Motor neuron (in vitro differentiated cells): ENCODE data around the gene IL20RB. TPM values are rescaled to one million over a fixed set of nuclear protein-coding genes. Genes with fewer than 3 reads are reported as not detected.

ENCODE experiments used
- ATAC-seq, 8 experiments: fragments of 200-7000 bp; cut with Tn5 transposase; replicated peaks in 6 of 8; 2 replicates each; pipeline ENCODE4 v1.8.0; 2021; ENCODE audit warnings: mild to moderate bottlenecking in 8 of 8, moderate library complexity in 8 of 8
- H3K27ac ChIP-seq, 2 donors: fragments of 250-450 bp; sonication (Bioruptor Pico); 2 replicates each; pipeline ENCODE4 v1.9.0; 2021; ENCODE audit warnings: antibody characterized with exemption in 2 of 2, mild to moderate bottlenecking in 2 of 2, moderate library complexity in 1 of 2
- H3K4me1 ChIP-seq, 2 donors: fragments of 250-450 bp; sonication (Bioruptor Pico); replicated peaks in 1 of 2; 2 replicates each; pipeline ENCODE4 v1.6.1; 2021; ENCODE audit warnings: antibody characterized with exemption in 2 of 2, mild to moderate bottlenecking in 2 of 2, moderate library complexity in 1 of 2
- H3K4me3 ChIP-seq, 5 donors: fragments of 250-450 bp; sonication (Bioruptor Pico); 2 replicates each; pipeline ENCODE4 v1.9.0; 2021; ENCODE audit warnings: antibody characterized with exemption in 5 of 5, mild to moderate bottlenecking in 5 of 5, moderate library complexity in 4 of 5
- WGBS, 10 experiments: fragments of 450-650 bp; shearing (Covaris generic); methylation state at CpG; one replicate each; pipeline ENCODE4 v1.0.0; 2022; 5-methylcytosine and 5-hydroxymethylcytosine counted together
- in situ Hi-C, 9 experiments: fragments of 400-800 bp; cut with MboI; loops; one replicate each; pipeline ENCODE4 v1.15.0; 2021; ENCODE audit warnings: low sequenced_read_pairs in 9 of 9, low pct_unique_long_range_greater_than_20kb in 2 of 9; ENCODE audit not compliant: unreplicated experiment in 9 of 9
- total RNA-seq, 8 experiments: library from RNA; unstranded; fragments of 300-600 nt; gene quantifications; 2 replicates each; pipeline versions ENCODE4 v1.2.3 to v1.2.4, GENCODE V29; 2022

The IL20RB gene, protein sequence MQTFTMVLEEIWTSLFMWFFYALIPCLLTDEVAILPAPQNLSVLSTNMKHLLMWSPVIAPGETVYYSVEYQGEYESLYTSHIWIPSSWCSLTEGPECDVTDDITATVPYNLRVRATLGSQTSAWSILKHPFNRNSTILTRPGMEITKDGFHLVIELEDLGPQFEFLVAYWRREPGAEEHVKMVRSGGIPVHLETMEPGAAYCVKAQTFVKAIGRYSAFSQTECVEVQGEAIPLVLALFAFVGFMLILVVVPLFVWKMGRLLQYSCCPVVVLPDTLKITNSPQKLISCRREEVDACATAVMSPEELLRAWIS
- total RNA-seq, result 1 to 10 TPM in 7 of 8 experiments, under 1 TPM in 1; 0.87 to 8.4 (median 1.6) TPM

DNA sequence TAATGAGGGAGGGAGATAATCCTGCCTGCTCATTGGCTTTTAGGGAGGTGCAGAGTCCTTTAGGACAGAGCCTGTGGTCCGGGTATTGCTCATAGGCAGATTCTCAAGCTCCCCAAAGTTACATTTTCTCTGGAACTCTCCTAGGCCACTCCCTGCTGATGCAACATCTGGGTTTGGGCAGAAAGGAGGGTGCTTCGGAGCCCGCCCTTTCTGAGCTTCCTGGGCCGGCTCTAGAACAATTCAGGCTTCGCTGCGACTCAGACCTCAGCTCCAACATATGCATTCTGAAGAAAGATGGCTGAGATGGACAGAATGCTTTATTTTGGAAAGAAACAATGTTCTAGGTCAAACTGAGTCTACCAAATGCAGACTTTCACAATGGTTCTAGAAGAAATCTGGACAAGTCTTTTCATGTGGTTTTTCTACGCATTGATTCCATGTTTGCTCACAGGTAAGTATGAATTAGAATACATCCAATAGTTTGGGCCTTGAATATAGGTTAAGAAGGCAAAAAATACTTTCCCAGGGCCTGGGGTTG, at the start of gene IL20RB:
Gene IL20RB, plus strand, starts transcription at position 233 of the 538 bp plus-strand sequence. Its CDS starts 131 bp downstream, at position 364.
- peak in 6 of 8 experiments; percentile 35 to 69 (median 42) for ATAC-seq
- WGBS, 10 experiments, result 10 to 100% (median 86%) methylated on average over 1 to 7 of the region's 7 CpGs; no CpG with 5 or more reads in 1 of the 10 experiments

DNA sequence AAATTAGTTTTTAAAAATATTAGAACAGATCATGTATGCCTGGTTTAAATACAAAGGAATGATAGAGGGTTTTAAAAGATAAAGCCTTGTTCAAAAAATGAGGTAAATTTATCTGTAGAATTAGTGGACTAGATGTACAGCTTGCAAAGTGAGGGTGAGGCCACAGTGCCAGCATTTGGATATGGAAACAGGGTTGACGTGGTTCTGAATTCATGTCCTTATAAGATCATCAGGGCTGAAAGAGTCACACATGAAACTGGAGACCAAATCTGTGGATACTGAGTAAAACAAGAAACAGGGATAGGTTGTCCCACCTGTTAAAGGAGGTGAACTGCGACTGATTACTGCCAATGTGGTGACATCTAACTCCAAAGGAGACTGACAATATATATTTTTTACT, 49.5 kb upstream of the IL20RB start:
- WGBS, 10 experiments, result 50 to 100% (median 91%) methylated on average over 1 to 2 of the region's 2 CpGs; no CpG with 5 or more reads in 2 of the 10 experiments
- H3K4me3 ChIP-seq, result no peak overlapping the region
- H3K27ac ChIP-seq, result no peak overlapping the region
- in situ Hi-C loops, result no loop called here
- no peaks in the 10 kb centered on the region for H3K4me1 ChIP-seq
- peak in 2 of 8 experiments; percentile 55 to 75 for ATAC-seq

More for the DNA sequence above, at the start of gene IL20RB:
- in situ Hi-C loops, result no loop called here
- Histone ChIP-seq H3K4me3 (no peak within 1 kb of the TSS), H3K27ac (no peak within 1 kb of the TSS), H3K4me1 (no peaks in the 10 kb centered on the region)

DNA sequence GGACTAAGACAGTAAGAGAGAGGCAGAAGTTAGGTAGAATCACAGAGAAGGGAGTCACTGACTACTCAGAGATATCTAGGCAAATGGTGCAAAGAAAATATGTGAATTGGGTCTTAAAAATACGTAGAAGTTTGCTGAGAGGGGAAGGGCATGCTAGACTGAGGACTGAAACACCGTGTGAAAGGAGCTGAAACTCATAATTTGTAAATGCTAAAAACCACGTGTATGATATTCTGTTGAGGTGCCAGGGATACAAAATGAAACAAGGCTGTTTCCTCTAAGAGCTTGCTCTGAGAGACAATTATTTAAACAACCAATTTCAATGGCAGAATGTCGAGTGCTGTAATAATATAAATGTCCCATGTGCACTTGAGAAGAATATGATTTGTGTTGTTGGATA, 48.6 kb upstream of the IL20RB start:
- WGBS, 10 experiments, result 29 to 100% (median 82%) methylated on average over 1 to 4 of the region's 4 CpGs; no CpG with 5 or more reads in 1 of the 10 experiments
- in situ Hi-C loops, result no loop called here
- no peak overlapping the region for H3K27ac ChIP-seq
- no peak overlapping the region for H3K4me3 ChIP-seq
- peak in 3 of 8 experiments; percentile 42 to 44 (median 43) for ATAC-seq
- no peaks in the 10 kb centered on the region for H3K4me1 ChIP-seq

DNA sequence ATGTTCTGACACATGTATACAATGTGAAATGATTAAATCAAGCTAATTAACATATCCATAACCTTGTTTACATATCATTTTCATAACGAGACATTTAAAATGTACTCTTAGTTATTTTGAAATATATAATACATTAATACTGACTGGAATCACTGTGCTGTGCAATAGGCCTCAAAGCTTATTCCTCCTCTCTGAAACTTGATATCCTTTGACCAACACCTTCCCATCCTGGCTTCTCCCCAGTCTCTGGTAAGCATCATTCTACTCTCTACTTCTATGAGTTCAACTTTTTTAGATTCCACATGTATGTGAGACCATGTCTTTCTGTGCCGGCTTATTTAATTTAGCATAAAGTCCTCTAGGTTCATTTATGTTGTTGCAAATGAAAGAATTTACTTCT, 47.1 kb upstream of the IL20RB start:
- Histone ChIP-seq H3K4me1 (no peaks in the 10 kb centered on the region), H3K4me3 (no peak overlapping the region), H3K27ac (no peak overlapping the region)
- in situ Hi-C loops, result no loop called here
- WGBS, 10 experiments, result 63 to 100% (median 90%) methylated on average over 1 to 2 of the region's 2 CpGs
- ATAC-seq, result peak in 3 of 8 experiments; percentile 33 to 79 (median 70)

DNA sequence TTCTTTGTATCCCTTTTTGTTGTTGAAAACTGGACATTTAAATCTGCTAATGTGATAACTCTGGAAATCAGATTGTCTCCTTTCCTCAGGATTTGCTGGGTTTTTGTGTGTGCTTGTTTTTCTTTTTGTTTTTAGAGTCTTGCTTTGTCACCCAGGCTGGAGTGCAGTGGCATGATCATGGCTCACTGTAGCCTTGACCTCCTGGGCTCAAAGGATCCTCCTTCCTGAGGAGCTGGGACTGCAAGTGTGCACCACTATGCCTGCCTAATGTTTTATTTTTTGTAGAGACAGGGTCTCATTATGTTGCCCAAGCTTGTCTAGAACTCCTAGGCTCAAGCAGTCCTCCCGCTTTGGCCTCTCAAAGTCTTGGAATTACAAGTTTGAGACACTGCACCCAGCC, 44.6 kb upstream of the IL20RB start:
- H3K4me3 ChIP-seq, result no peak overlapping the region
- H3K27ac ChIP-seq, result no peak overlapping the region
- H3K4me1 ChIP-seq, result no peaks in the 10 kb centered on the region
- in situ Hi-C loops, result no loop called here
- ATAC-seq, result no peak
- WGBS, 10 experiments, result 100% methylated on average over 1 of the region's 1 CpG; no CpG with 5 or more reads in 5 of the 10 experiments

DNA sequence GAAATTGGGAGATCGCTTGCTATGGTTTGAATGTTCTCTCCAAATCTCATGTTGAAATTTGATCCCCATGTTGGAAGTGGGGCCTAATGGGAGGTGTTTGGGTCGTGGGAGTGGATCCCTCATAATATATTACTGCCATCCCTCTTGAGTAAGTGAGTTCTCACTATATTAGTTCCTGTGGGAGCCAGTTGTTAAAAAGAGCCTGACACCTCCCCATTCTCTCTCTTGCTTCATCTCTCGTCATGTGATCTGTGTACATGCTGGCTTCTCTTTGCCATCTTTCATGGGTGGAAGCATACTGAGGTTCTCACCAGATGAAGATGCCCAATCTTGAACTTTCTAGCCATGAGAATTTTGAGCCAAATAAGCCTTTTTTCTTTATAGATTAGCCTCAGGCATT, 43.0 kb upstream of the IL20RB start:
- H3K4me1 ChIP-seq, result no peaks in the 10 kb centered on the region
- no peak for ATAC-seq
- in situ Hi-C loops, result no loop called here
- H3K4me3 ChIP-seq, result no peak overlapping the region
- WGBS, 10 experiments, result 83 to 96% (median 89%) methylated on average over 1 to 3 of the region's 3 CpGs; no CpG with 5 or more reads in 3 of the 10 experiments
- H3K27ac ChIP-seq, result no peak overlapping the region

DNA sequence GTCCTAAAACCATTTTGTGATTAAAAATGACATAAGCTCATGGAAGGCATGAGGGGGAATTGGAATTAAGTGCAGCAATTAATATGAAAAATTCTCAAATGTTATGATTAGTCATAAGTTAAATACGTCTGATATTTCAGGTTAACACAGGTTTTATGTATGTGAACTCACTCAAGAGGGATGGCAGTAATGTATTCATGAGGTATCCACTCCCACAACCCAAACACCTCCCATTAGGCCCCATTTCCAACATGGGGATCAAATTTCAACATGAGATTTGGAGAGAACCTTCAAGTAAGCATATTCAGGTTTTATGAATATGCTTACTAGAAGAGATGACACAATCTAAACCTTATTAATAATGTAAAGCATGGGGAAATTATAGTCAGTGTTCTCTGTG, 41.6 kb upstream of the IL20RB start:
- Histone ChIP-seq H3K4me1 (no peaks in the 10 kb centered on the region), H3K4me3 (no peak overlapping the region), H3K27ac (no peak overlapping the region)
- 44 to 100% (median 100%) methylated on average over 1 of the region's 1 CpG; no CpG with 5 or more reads in 4 of the 10 experiments for WGBS, 10 experiments
- ATAC-seq, result peak in 3 of 8 experiments; percentile 58 to 64 (median 59)
- in situ Hi-C loops, result no loop called here

DNA sequence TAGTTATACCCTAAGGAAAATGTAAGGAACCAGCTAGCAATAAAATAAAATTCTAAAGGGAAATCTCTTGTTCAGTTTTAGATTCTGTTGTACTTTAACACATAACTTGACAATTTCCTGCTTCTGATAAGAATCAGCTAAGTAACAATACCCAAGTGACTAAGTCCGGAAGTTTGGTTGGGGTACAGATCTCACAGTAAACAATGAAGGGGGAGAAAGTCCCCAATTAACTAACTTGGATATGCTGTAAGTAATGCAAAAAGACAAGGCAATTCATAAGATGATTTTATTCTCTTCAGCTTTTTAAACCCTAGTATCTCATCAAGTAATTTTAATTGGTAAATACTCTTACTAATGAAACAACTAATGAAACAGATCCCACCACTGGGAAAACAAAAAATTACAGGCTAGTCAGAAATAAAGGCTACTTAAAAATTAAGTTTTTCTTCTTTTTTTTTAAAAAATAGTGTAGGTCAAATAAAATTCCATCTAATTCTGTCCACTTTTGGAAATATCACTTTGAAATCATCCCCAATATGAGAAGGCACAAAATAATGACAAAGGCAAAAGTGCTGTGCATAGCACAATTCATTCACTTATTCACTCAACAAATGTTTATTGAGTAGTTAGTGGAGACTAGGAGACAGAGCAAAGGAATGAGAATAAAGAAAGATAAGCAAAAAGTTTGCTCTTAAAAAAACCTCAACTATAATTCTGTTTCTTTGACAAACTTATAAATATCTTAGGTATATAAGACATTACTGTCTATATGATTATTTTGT, 37.8 kb upstream of the IL20RB start:
- in situ Hi-C loops, result no loop called here
- Histone ChIP-seq H3K4me1 (no peaks in the 10 kb centered on the region), H3K27ac (no peak overlapping the region), H3K4me3 (no peak overlapping the region)
- 100% methylated on average over 1 of the region's 1 CpG; no CpG with 5 or more reads in 4 of the 10 experiments for WGBS, 10 experiments
- ATAC-seq, result no peak

DNA sequence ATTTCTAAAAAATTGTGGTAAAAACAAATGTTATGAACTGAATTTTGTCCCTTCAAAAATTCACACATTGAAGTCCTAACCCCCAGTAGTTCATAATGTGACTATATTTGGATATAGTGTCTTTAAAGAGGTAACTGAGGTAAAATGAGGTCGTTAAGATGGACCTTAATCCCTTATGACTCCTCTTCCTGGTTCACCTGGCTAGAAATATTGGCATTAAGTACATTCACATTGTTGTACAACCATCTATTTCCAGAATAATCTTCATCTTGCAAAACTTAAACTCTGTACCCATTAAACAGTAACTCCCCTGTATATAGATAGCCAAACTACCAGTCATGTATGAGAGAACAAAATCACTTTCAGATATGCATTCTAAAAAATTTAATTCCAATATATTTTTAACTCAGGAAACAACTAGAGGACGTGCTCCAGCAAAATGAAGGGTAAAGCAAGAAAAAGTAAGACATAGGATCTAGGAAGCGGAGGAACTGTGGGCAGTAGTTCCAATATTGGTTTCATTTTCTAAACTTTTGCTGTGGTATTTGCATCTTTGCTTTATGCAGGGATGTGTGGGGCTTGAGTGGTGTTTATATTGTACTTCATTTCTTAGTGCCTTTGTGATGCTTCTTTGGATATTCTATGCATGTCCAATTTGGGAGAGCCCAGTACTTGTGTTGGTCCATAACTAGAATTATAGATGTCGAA, 36.7 kb upstream of the IL20RB start:
- no peak for ATAC-seq
- Histone ChIP-seq H3K4me3 (no peak overlapping the region), H3K4me1 (peaks cover 0 to 6% of the 10 kb centered on the region in 2 donors), H3K27ac (no peak overlapping the region)
- WGBS, 10 experiments, result 90 to 100% (median 97%) methylated on average over 1 to 4 of the region's 4 CpGs
- in situ Hi-C loops, result no loop called here

DNA sequence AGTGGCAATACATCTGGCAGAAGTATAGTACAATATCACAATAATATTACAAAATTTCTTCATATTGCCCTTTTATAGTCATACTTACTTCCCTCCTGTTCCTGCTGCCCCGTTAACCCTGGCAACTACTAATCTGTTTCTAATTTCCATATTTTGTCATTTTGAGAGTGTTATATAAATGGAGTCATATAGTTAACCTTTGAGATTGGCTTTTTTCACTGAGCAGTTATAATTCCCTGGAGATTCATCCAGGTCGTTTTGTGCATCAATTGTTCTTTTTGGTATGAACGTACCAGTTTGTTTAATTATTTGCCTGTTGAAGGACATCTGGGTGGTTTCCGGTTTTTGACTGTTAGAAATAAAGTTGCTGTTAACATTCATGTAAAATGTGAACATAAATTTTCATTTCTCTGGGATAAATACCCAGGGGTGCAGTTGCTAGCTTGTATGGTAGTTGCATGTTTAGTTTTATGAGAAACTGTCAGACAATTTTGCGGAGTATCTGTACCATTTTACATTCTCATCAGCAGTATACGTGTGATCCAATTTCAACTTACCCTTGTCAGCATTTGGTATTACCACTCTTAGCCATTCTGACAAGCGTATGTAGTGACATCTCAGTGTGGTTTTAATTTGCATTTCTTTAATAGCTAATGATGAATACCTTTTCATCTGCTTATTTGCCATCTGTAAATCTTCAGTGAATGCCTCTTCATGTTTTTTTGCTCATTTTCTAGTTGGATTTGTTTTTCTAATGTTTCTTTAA, 32.2 kb upstream of the IL20RB start:
- in situ Hi-C loops, result no loop called here
- no peak overlapping the region for H3K27ac ChIP-seq
- H3K4me3 ChIP-seq, result no peak overlapping the region
- H3K4me1 ChIP-seq, result peaks cover 0 to 6% of the 10 kb centered on the region in 2 donors
- peak in 1 of 8 experiments; percentile 19 for ATAC-seq
- 23 to 100% (median 66%) methylated on average over 2 to 7 of the region's 7 CpGs for WGBS, 10 experiments

DNA sequence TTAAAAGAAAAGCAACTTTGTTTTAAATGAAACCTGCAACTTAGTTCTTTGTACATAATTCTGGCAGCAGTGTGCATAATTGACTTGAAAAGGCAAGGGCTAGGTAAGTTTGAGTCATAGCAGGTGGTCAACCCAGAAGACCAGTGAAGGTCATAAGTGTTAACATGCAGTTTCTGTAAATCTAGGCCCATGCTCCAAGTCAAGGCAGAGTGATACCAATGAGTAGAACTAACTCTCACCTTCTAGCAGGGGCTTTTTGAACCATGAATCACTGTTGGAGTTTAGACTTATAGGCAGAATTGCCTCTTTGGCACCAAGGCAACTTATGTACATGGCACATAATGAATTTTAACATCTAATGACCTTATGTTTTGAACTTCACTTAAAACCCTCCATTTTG, 29.5 kb upstream of the IL20RB start:
- H3K4me1 ChIP-seq, result peaks cover 0 to 6% of the 10 kb centered on the region in 2 donors
- H3K27ac ChIP-seq, result no peak overlapping the region
- no peak for ATAC-seq
- in situ Hi-C loops, result no loop called here
- no peak overlapping the region for H3K4me3 ChIP-seq

DNA sequence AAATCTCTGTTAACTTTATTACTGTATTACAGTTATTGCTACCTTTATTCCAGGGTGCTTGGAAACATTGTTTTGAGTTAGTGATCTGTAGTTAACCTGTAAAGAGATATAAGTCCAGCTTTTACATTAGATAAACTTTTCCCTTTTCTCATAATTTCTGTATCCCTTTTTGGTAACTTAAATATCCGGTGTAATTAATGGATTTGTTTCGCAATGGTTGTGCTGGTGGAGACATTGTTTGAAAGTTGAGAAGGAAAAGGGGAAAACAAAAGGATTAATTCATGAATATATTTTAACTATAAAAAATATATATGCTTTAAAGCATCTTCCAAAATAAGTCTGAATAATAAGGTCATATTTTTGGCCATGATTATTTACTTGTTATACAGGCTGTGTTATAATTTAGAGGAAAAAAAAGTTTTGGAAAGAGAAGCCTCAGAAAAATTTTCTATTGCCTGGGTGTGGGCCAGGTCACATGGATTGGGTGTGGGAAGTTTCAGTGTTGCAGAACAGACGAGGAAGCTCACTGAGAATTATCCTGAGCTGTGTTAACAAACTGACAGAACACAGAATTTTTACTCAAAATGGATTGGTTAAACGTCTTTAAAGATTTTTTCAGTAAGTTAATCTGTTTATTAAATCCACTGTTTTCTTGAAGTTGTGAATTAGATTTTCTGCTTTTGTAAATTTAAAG, 27.7 kb upstream of the IL20RB start:
- in situ Hi-C loops, result no loop called here
- Histone ChIP-seq H3K4me1 (peaks cover 0 to 6% of the 10 kb centered on the region in 2 donors), H3K4me3 (no peak overlapping the region), H3K27ac (no peak overlapping the region)
- 0 to 96% (median 78%) methylated on average over 3 to 4 of the region's 4 CpGs for whole genome bisulfite sequencing, 10 experiments
- ATAC-seq, result peak in 3 of 8 experiments; percentile 55 to 80 (median 76)
